ENCODE measurements around the gene CLDND1. TPM values are rescaled to one million over a fixed set of nuclear protein-coding genes. Genes with fewer than 3 reads are reported as not detected.

Gene CLDND1
- total RNA-seq, 2 donors from 2014 or later = 97.7 to 106 TPM

GRCh38 chr3:98518816-98519215, 3.9 kb downstream of the CLDND1 start:
- no peaks in the 10 kb centered on the region for H3K9me3 Mint-ChIP-seq
- no peak overlapping the region for H3K4me3 Mint-ChIP-seq
- H3K27me3 Mint-ChIP-seq (ENCODE audit: insufficient read depth) = no peaks in the 10 kb centered on the region
- no peak for TF ChIP-seq CTCF (conservative IDR thresholded peaks at IDR 0.05)
- H3K36me3 ChIP-seq (ENCODE audit: control insufficient read depth, insufficient read depth, low read length) = peaks cover 56% of the 10 kb centered on the region
- no peak for DNase-seq
- H3K9me3 ChIP-seq (ENCODE audit: control insufficient read depth, low read length) = no peaks in the 10 kb centered on the region
- H3K36me3 Mint-ChIP-seq (ENCODE audit: low read depth) = peaks cover 44% of the 10 kb centered on the region
- H3K27ac Mint-ChIP-seq = no peak overlapping the region
- 95 to 100% methylated on average over 2 of the region's 2 CpGs for WGBS, 2 experiments (ENCODE audit: insufficient coverage in 1 of 2, insufficient read length in 1 of 2)
- no peak overlapping the region for H3K27ac ChIP-seq (ENCODE audit: low read depth, low read length)
- no peaks in the 10 kb centered on the region for H3K27me3 ChIP-seq (ENCODE audit: control insufficient read depth, insufficient read depth, low read length, poor library complexity, severe bottlenecking)
- H3K4me1 Mint-ChIP-seq = peaks cover 21% of the 10 kb centered on the region
- H3K9ac ChIP-seq (ENCODE audit: extremely low read depth, low read length, poor library complexity, severe bottlenecking) = no peak overlapping the region
- no peak overlapping the region for H3K4me3 ChIP-seq (ENCODE audit: low read length)
- H3K4me1 ChIP-seq (ENCODE audit: control insufficient read depth, insufficient read depth, low read length) = no peaks in the 10 kb centered on the region

GRCh38 chr3:98514948-98515347, 7.8 kb downstream of the CLDND1 start:
- peaks cover 18% of the 10 kb centered on the region for H3K4me1 Mint-ChIP-seq

GRCh38 chr3:98513736-98514135, 9.0 kb downstream of the CLDND1 start:
- H3K27me3 ChIP-seq (ENCODE audit: control insufficient read depth, insufficient read depth, low read length, poor library complexity, severe bottlenecking) = no peaks in the 10 kb centered on the region
- H3K36me3 ChIP-seq (ENCODE audit: control insufficient read depth, insufficient read depth, low read length) = peaks cover 29% of the 10 kb centered on the region
- Mint-ChIP-seq H3K4me3 (no peak overlapping the region), H3K9me3 (no peaks in the 10 kb centered on the region), H3K27ac (no peak overlapping the region), H3K4me1 (peaks cover 12% of the 10 kb centered on the region), H3K27me3 (ENCODE audit: insufficient read depth) (no peaks in the 10 kb centered on the region), H3K36me3 (ENCODE audit: low read depth) (peaks cover 21% of the 10 kb centered on the region)
- WGBS, 2 experiments (ENCODE audit: insufficient coverage in 1 of 2, insufficient read length in 1 of 2) = 93% methylated on average over 3 of the region's 3 CpGs; no CpG with 5 or more reads in 1 of the 2 experiments
- H3K9me3 ChIP-seq (ENCODE audit: control insufficient read depth, low read length) = no peaks in the 10 kb centered on the region
- no peak overlapping the region for H3K27ac ChIP-seq (ENCODE audit: low read depth, low read length)
- DNase-seq = no peak
- peaks cover 3% of the 10 kb centered on the region for H3K4me1 ChIP-seq (ENCODE audit: control insufficient read depth, insufficient read depth, low read length)
- no peak overlapping the region for H3K4me3 ChIP-seq (ENCODE audit: low read length)
- no peak for TF ChIP-seq CTCF (conservative IDR thresholded peaks at IDR 0.05)
- H3K9ac ChIP-seq (ENCODE audit: extremely low read depth, low read length, poor library complexity, severe bottlenecking) = no peak overlapping the region

More at GRCh38 chr3:98514948-98515347, 7.8 kb downstream of the CLDND1 start:
- H3K27ac ChIP-seq (ENCODE audit: low read depth, low read length) = no peak overlapping the region
- H3K36me3 ChIP-seq (ENCODE audit: control insufficient read depth, insufficient read depth, low read length) = peaks cover 42% of the 10 kb centered on the region
- DNase-seq = no peak
- no peak overlapping the region for H3K27ac Mint-ChIP-seq
- no peaks in the 10 kb centered on the region for H3K9me3 Mint-ChIP-seq
- TF ChIP-seq CTCF (conservative IDR thresholded peaks at IDR 0.05) = no peak
- 90% methylated on average over 1 of the region's 1 CpG; no CpG with 5 or more reads in 1 of the 2 experiments for WGBS, 2 experiments (ENCODE audit: insufficient coverage in 1 of 2, insufficient read length in 1 of 2)
- no peak overlapping the region for H3K4me3 Mint-ChIP-seq
- peaks cover 32% of the 10 kb centered on the region for H3K36me3 Mint-ChIP-seq (ENCODE audit: low read depth)
- no peaks in the 10 kb centered on the region for H3K27me3 Mint-ChIP-seq (ENCODE audit: insufficient read depth)
- peaks cover 3% of the 10 kb centered on the region for H3K4me1 ChIP-seq (ENCODE audit: control insufficient read depth, insufficient read depth, low read length)
- H3K4me3 ChIP-seq (ENCODE audit: low read length) = no peak overlapping the region
- H3K9ac ChIP-seq (ENCODE audit: extremely low read depth, low read length, poor library complexity, severe bottlenecking) = no peak overlapping the region
- H3K27me3 ChIP-seq (ENCODE audit: control insufficient read depth, insufficient read depth, low read length, poor library complexity, severe bottlenecking) = no peaks in the 10 kb centered on the region
- no peaks in the 10 kb centered on the region for H3K9me3 ChIP-seq (ENCODE audit: control insufficient read depth, low read length)
